ENCODE data around the gene PATE2.

The PATE2 gene

DNA sequence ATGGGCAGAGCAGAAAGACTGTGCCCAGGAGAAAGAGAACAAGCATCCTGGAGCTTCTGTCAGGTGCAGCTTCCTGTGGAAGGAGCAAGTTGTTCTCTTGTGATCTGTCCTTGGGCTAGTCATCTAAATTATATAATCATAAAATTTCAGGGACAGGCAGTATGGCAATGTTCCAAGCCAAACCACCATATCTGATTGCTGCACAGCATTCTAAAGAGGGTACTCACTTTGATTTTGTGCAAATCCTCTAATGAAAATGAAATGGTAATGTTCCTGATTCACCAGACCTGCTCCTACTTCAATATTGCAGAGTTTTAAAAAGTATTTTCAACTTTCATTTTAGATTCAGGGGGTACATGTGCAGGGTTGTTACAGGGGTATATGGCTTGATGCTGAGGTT, at the start of gene PATE2:
TSS of gene PATE2 (minus strand) at position 101 of the 400 bp plus-strand sequence. CDS start at position 46, 55 bp downstream.
- DNase-seq (ENCODE audit: low read depth) = no peak

DNA sequence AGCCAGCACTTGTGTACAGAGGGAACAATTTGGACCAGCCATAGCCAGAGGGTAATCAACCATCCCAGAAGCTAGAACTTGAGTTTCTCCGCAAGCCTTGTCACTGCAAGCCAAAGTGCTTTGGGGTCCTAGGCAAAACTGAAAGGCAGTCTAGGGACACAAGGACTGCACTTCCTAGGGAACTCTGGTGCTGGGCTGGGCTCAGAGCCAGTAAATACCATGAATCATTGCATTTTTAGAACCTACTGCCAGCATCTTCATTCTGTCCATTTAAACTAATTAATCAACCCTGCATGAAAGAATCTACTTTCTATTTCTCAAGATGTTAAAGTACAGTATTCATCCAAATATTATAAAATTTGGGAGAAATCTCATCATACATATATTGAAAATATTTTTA, 29.3 kb upstream of the PATE2 start:
- peak; percentile 58 for DNase-seq (ENCODE audit: low read depth)

- DNase-seq (ENCODE audit: low read depth) = no peak
Observed at GRCh38 chr11:125802387-125802786, 23.8 kb upstream of the PATE2 start.

GRCh38 chr11:125799808-125800207, 21.2 kb upstream of the PATE2 start:
- no peak for DNase-seq (ENCODE audit: low read depth)

- no peak for DNase-seq (ENCODE audit: low read depth)
Observed at GRCh38 chr11:125797641-125798040, 19.0 kb upstream of the PATE2 start.

GRCh38 chr11:125790825-125791224, 12.2 kb upstream of the PATE2 start:
- no peak for DNase-seq (ENCODE audit: low read depth)

DNA sequence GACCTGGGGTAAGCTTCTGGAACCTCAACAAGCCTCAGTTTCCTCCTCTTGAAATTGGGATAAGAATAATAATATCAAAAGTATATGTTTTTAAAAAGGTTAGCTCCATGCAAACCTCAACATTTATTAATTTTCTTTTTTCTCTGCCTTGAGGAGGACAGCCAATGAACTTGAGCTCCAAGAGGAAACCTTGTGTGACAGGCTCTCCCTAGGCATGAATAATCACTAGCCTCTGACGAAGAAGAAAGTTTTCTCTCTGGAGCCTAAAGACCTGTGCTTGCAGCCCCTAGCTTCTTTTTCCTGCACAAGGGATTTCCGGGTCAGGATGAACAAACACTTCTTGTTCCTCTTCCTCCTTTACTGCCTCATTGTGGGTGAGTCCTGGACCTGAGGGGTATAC, 9.2 kb upstream of the PATE2 start, which contains the start of gene PATE3:
TSS of gene PATE3 (plus strand) at position 301 of the 400 bp plus-strand sequence. CDS start at position 326, 25 bp downstream.
- no peak for DNase-seq (ENCODE audit: low read depth)

GRCh38 chr11:125784678-125785077, 6.0 kb upstream of the PATE2 start:
- no peak for DNase-seq (ENCODE audit: low read depth)

GRCh38 chr11:125777309-125777708, 1.3 kb downstream of the PATE2 start:
- DNase-seq (ENCODE audit: low read depth) = peak; percentile 64

DNA sequence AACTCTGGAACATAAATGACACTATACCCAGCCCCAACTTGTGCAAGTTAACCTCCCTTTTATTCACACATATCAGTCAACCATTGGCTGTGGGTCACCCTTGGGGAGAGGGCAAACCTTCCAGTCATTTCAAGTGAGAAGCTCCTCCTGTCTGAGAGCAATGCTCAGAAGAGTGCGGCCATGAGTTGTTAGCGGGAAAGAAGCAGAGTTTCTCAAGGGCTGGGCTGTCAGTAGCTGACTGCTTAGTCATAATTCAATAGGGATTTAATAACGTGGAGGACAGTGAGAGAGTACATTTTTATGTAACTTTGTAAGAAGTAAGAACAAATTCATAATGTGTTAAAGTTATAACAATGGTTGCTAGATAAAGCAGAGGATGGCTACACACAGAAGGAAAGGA, 5.1 kb downstream of the PATE2 start:
- DNase-seq (ENCODE audit: low read depth) = peak; percentile 58

- DNase-seq (ENCODE audit: low read depth) = peak; percentile 92
Observed at GRCh38 chr11:125772834-125773505, 5.7 kb downstream of the PATE2 start.

- DNase-seq (ENCODE audit: low read depth) = no peak
Observed at GRCh38 chr11:125770583-125770982, 8.0 kb downstream of the PATE2 start.

DNA sequence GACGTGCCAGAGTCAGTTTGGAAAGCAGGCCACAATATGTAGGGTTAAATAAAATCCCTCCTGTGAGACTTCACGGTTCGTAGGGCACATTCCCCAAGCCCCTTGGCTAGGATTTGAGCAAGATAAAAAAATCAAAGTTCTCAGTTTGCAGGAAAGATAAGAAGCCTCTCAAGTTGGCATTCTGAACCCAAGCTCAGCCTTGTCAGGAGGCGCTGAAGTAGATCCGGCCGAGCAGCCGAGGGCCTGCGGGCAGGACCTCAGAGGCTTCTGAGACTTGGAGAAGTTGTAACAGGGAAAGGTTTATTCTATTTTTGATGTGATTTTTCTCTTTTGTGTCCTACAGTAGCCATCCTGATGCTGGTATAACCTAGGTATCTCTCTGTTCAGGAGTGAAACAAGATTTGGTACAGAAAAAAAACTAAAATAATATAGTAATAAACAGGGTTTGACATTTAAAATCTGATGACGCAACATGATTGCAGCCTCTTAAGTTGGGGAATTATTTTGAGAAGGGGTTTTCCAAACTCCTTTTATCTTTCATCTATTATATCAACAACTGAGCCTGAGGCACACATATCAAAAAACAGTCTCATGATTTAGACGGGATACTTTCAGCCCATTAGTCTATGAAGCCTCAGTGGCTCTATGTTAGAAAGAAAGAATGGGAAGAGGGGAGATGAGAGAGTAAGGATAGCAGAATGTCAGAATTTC, 10.1 kb downstream of the PATE2 start:
- no peak for DNase-seq (ENCODE audit: low read depth)

- no peak for DNase-seq (ENCODE audit: low read depth)
Observed at GRCh38 chr11:125766251-125766650, 12.4 kb downstream of the PATE2 start.

- no peak for DNase-seq (ENCODE audit: low read depth)
Observed at GRCh38 chr11:125763483-125763882, 15.1 kb downstream of the PATE2 start.

DNA sequence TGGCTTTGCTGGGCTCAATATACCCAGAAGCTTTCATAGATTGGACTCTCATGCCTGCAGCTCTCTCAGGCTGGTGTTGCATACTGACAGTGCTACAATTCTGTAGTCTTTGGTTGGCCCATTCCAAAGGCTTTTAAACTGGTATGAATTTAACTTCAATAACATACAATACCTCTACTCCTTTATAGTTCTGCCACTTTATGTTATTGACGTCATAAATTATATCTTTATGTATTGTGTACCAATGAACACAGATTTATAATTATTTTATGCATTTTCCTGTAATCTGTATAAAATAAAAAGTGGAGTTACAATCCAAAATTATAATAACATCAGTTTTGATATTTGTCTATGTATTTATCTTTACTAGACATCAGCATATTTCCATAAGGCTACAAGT, 16.2 kb downstream of the PATE2 start:
- DNase-seq (ENCODE audit: low read depth) = no peak

DNA sequence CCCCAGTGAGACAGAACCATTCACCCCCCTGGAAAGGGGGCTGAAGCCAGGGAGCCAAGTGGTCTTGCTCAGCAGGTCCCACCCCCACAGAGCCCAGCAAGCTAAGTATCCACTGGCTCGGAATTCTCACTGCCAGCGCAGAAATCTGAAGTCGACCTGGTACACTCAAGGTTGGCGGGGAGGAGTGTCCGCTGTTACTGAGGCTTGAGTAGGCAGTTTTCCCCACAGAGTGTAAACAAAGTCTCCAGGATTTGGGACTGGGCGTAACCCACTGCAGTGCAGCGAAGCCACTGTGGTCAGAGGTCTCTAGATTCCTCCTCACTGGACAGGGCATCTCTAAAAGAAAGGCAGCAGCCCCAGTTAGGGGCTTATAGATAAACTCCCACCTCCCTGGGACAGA, 22.6 kb downstream of the PATE2 start:
- DNase-seq (ENCODE audit: low read depth) = no peak

GRCh38 chr11:125750629-125751028, 28.0 kb downstream of the PATE2 start:
- no peak for DNase-seq (ENCODE audit: low read depth)

- DNase-seq (ENCODE audit: low read depth) = no peak
Observed at GRCh38 chr11:125745979-125746378, 32.6 kb downstream of the PATE2 start, which contains the start of gene PATE1. Gene PATE1 (plus strand): TSS chr11:125746279. CDS start chr11:125746305, 26 bp downstream.

DNA sequence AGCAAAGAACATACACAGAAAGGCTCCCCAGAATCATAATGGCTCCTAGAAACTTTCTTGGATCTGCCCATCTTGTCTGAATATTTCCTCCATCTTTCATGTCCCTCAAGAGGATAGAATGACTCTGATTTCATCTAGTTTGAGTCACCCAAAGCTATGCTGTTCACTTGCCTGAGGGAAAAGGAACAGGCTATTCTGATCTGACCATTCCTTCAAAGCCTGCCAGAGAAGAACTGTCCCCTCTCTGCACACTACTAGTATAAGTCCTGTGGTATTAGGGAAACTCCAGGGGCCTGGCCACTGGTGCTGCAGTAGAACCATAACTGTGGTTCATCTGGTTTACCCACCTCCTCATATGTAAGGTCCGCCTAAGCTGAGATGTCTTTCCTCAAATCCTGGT, 34.9 kb downstream of the PATE2 start:
- peak; percentile 6 for DNase-seq (ENCODE audit: low read depth)

- no peak for DNase-seq (ENCODE audit: low read depth)
Observed at GRCh38 chr11:125740617-125741016, 38.0 kb downstream of the PATE2 start.

DNA sequence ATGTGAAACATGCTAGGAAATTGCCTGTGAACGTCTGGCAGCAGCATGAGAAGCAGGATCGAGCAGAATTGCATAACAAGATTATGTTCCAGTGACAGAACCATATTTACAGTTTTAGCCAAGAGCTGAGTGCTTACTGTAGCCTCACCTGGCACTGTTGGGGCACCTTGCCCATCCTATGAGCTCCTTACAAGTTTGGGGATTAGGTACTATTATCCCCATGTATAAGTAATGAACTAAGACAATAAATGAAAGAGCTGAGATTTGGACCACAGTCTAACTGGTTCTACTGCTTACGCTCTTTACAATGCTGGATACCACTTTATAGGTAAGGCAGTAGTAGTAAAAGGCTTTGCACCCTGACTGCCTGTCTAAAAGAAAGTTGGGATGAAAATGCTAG, 49.7 kb downstream of the PATE2 start:
- DNase-seq (ENCODE audit: low read depth) = no peak

Measured in EH (cell line).